ENCODE data around the gene DENND6B. TPM values are rescaled to one million over a fixed set of nuclear protein-coding genes. Genes with fewer than 3 reads are reported as not detected.

DENND6B gene
- total RNA-seq, 1 experiment from 2014 or later: 14.3 TPM

DNA sequence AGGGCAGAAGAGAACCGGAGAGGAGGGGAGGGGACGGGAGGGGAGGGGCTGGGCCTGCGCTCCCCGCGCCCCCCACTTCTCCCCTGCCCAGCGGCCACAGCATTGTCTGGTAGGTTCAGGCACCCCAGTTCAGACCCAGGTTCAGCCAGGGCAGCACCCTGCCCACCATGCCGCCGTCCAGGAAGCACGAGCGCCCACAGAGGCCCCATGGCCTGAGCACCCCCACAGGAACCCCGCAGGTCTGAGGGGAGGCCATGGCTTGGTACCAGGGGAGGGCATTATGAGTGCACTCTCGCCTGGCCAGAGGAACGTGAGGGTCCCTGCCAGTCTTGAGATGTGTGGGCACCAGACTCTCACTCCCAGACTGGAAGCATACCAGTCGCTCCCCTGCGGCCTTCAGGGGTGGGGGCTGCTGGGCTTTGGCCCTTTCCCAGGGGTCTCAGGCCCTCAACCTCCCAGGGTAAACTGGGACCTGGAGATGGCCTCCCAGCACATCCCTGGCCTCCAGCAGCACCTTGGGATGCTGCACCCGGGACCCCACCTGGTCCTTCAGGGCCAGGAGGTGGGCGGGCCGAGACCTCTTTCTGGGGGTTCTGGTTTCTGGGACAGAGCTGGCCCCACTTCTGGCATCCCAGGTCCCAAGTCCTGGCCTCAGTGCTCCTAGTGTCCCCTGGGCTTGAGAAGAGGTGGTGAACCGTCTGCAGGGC is 18.8 kb downstream of the DENND6B start:
- intact Hi-C loops (cut with micrococcal nuclease; ENCODE audit: unreplicated experiment): loop anchor here (5.0 kb wide), 1 partner anchor 36 kb away; the partner anchor contains the start of gene MAPK11
- Histone ChIP-seq H3K4me3 (no peak overlapping the region), H3F3A (ENCODE audit: insufficient read depth, low read depth) (peaks cover 44% of the 10 kb centered on the region), H3K9me2 (ENCODE audit: insufficient read depth) (no peaks in the 10 kb centered on the region), H2AFZ (no peak overlapping the region), H3K27ac (no peak overlapping the region), H3K9me3 (ENCODE audit: insufficient read depth, low read depth) (no peaks in the 10 kb centered on the region), H3K27me3 (ENCODE audit: insufficient read depth, low read depth) (no peaks in the 10 kb centered on the region), H3K79me2 (ENCODE audit: low read depth) (peaks cover 40% of the 10 kb centered on the region), H3K36me3 (ENCODE audit: low read depth) (peaks cover 2% of the 10 kb centered on the region; the same call in 1 of the 2 replicates), H3K4me2 (no peak overlapping the region), H4K20me1 (ENCODE audit: insufficient read depth) (peaks cover 18% of the 10 kb centered on the region), H3K4me1 (replicated peaks; ENCODE audit: insufficient read depth) (peaks cover 32% of the 10 kb centered on the region)
- DNase-seq: no peak
- ChIA-PET POLR2A (ENCODE audit: unreplicated experiment) (interaction anchor here (0.6 kb wide), 2 partner anchors 15 to 104 kb away, joined by 3 to 27 read pairs; no protein-coding TSS in a partner anchor), CTCF (no interaction called here)
- TF ChIP-seq CTCF (conservative IDR thresholded peaks at IDR 0.05): no peak
- no peak for TF ChIP-seq EZH2 (IDR thresholded peaks at IDR 0.05; ENCODE audit: low read depth)
- no TSS peak for BruUV-seq (replicated peaks)

DNA sequence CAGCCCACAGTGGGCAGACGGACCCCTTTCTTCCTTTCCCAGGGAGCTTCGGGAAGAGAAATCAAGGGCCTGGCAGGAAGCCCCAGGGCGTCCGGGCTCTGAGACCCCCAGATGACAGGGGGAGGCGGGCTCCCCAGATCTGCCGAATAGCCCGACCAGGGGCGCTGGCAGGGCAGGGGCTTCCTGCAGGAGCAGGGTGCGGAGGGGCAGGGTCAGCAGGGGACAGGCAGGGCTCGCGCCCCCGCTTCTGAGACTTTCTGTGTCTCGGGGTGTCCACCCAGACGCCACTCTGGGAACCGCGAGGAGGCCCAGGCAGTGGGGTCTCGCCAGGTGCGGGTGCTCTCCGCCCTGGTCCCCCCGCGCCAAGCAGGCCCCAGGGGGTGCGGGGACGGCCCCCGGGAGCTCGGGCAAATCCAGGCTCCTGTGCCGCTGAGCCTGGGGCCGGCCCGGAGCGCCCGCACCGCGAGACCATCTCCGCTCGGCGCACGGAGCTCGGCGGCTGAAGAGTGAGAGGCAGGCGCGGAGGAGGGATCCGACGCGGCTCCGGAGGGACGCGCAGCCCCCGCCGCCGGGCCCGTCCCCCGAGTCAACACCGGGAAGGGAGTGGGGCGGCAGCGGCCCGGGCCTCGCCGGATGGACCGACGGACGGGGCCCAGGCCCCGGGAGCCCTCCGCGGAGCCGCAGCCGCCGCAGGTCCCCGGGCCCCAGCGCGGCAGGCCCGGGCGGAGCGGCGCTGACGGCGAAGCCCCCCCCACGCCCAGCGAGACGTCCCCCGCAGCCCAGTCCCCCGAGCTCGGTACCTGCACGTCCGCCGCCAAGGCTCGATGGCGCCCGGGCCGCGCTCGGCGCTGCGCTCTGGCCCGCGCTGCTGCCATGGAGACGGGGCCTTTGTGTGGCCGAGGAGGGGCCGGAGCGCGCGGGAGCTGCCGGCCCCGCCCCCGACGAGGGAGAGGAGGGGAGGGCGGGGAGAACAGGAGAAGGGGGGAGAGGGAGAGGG is 19.8 kb downstream of the DENND6B start, which contains the start of gene PLXNB2:
PLXNB2 (minus strand) TSS at position 894 of the 997 bp plus-strand sequence. CDS start 17,062 bp downstream, outside the sequence.
- H3K4me1 ChIP-seq (replicated peaks; ENCODE audit: insufficient read depth): peaks cover 42% of the 10 kb centered on the region
- TSS peak; percentile 21 for BruUV-seq (replicated peaks)
- H3K79me2 ChIP-seq (ENCODE audit: low read depth): peaks cover 50% of the 10 kb centered on the region

More for the DNA sequence above, 19.8 kb downstream of the DENND6B start, which contains the start of gene PLXNB2:
- Histone ChIP-seq H3K27ac (peak within 1 kb of the TSS; percentile 92), H4K20me1 (ENCODE audit: insufficient read depth) (peaks cover 28% of the 10 kb centered on the region), H3K36me3 (ENCODE audit: low read depth) (peaks cover 10% of the 10 kb centered on the region; the same call in 1 of the 2 replicates), H3F3A (ENCODE audit: insufficient read depth, low read depth) (peaks cover 50% of the 10 kb centered on the region), H3K27me3 (ENCODE audit: insufficient read depth, low read depth) (no peaks in the 10 kb centered on the region), H3K4me3 (peak within 1 kb of the TSS; percentile 88), H3K4me2 (peak within 1 kb of the TSS; percentile 98), H3K9me3 (ENCODE audit: insufficient read depth, low read depth) (no peaks in the 10 kb centered on the region), H3K9me2 (ENCODE audit: insufficient read depth) (no peaks in the 10 kb centered on the region), H2AFZ (no peak within 1 kb of the TSS)
- TF ChIP-seq EZH2 (IDR thresholded peaks at IDR 0.05; ENCODE audit: low read depth): no peak
- no peak for TF ChIP-seq CTCF (conservative IDR thresholded peaks at IDR 0.05)
- intact Hi-C loops (cut with micrococcal nuclease; ENCODE audit: unreplicated experiment): loop anchor here (5.0 kb wide), 1 partner anchor 35 kb away; the partner anchor contains the start of gene MAPK11
- DNase-seq: peak; percentile 72 to 76
- POLR2A ChIA-PET (ENCODE audit: unreplicated experiment): interaction anchor here (0.6 kb wide), 3 partner anchors 14 to 103 kb away, joined by 3 to 27 read pairs (median 3); no protein-coding TSS in a partner anchor
- CTCF ChIA-PET: interaction anchor here (0.6 kb wide), 1 partner anchor 12 kb away, joined by 4 read pairs; no protein-coding TSS in a partner anchor
